ENCODE results near the gene RYR1. TPM values are rescaled to one million over a fixed set of nuclear protein-coding genes. Genes with fewer than 3 reads are reported as not detected.

RYR1 gene
- total and polyA plus RNA-seq, 10 of the 15 experiments (the other 5 are each of a cell fraction or from before 2014, with no cell fraction given), result under 0.01 to 0.32 (median 0.07) TPM; not detected in 1

- Histone ChIP-seq H3K27ac (ENCODE audit: control insufficient read depth, insufficient read depth) (no peak overlapping the region), H3K9ac (ENCODE audit: control insufficient read depth, insufficient read depth, low read length) (no peak overlapping the region), H2AFZ (ENCODE audit: control insufficient read depth, low read depth, low read length) (no peak overlapping the region), H3K4me1 (ENCODE audit: control insufficient read depth, insufficient read depth, low read length) (no peaks in the 10 kb centered on the region), H3K36me3 (ENCODE audit: control insufficient read depth in 2 of 2, insufficient read depth in 2 of 2, low read length in 1 of 2) (peaks cover 17% of the 10 kb centered on the region in 2 experiments; a peak in 3 of 4 replicates), H3K4me2 (ENCODE audit: control insufficient read depth, insufficient read depth) (no peak overlapping the region), H3K79me2 (ENCODE audit: control insufficient read depth, insufficient read depth, low read length) (no peaks in the 10 kb centered on the region), H3K4me3 (no peak overlapping the region), H3K27me3 (replicated peaks in 1 of 2; ENCODE audit: control insufficient read depth in 2 of 2, insufficient read depth in 2 of 2, low read length in 1 of 2) (no peaks in the 10 kb centered on the region), H3K9me3 (replicated peaks; ENCODE audit: control insufficient read depth, insufficient read depth, low read length) (no peaks in the 10 kb centered on the region), H4K20me1 (ENCODE audit: control insufficient read depth, insufficient read depth) (no peaks in the 10 kb centered on the region; the same call in 1 of the 2 replicates)
- ATAC-seq (no peak), FAIRE-seq (no peak), DNase-seq (ENCODE audit: low read depth, low spot score) (no peak)
- TF ChIP-seq IRF5 (IDR thresholded peaks at IDR 0.05; ENCODE audit: borderline replicate concordance) (no peak), FOXM1 (IDR thresholded peaks at IDR 0.05; ENCODE audit: low read depth, low read length) (no peak), BCL11A (IDR thresholded peaks at IDR 0.05; ENCODE audit: low read depth, low read length) (no peak), IRF3 (IDR thresholded peaks at IDR 0.05) (no peak)
- ChIA-PET RAD21 (ENCODE audit: unreplicated experiment) (no interaction called here), POLR2A (interaction anchor here (2.1 kb wide), 1 partner anchor 12 kb away, joined by 15 read pairs; the partner anchor contains the start of genes EIF3K and MAP4K1), CTCF (interaction anchor here (1.8 kb wide), 1 partner anchor 11 kb away, joined by 5 read pairs; the partner anchor contains the start of gene MAP4K1), SMC1A (ENCODE audit: uncharacterized antibody, unreplicated experiment) (no interaction called here)
- no TSS peak for BruUV-seq (replicated peaks)
- intact Hi-C loops (cut with micrococcal nuclease; ENCODE audit: unreplicated experiment), result no loop called here
- in situ Hi-C loops (cut with MboI), result no loop called here
- WGBS (ENCODE audit: insufficient coverage, insufficient replicate concordance, low lambda C conversion rate, missing lambda C conversion rate), result 95% methylated on average over 6 of the region's 6 CpGs
Observed at GRCh38 chr19:38606131-38606530, 172.6 kb downstream of the RYR1 start.
